Activated CD4-positive, alpha-beta T cell treated with anti-CD3 and anti-CD28 coated beads, Interleukin-2, amount 10 ng/mL, durations not matched to agents 24 days and 14 days (primary cell): ENCODE measurements around the gene NBAS. TPM values are rescaled to one million over a fixed set of nuclear protein-coding genes. Genes with fewer than 3 reads are reported as not detected.
"Not testable (repeated sequence)": the region's sequence is repeated elsewhere in the genome, so short reads cannot be mapped to it uniquely, and the experiment has no call there.

ENCODE experiments used
- DNase-seq: peaks from one replicate; pipeline ENCODE4 v3.0.0; 2022
- H3K27ac Mint-ChIP-seq: one replicate; pipeline ENCODE4 v1.8.0; 2022; ENCODE audit warnings: mild to moderate bottlenecking, mixed read lengths
- H3K27me3 Mint-ChIP-seq: one replicate; pipeline ENCODE4 v1.8.0; 2022; ENCODE audit warnings: mixed read lengths
- H3K36me3 Mint-ChIP-seq: one replicate; pipeline ENCODE4 v1.8.0; 2022; ENCODE audit warnings: low read depth, mild to moderate bottlenecking, mixed read lengths
- H3K4me1 Mint-ChIP-seq: one replicate; pipeline ENCODE4 v1.8.0; 2021; ENCODE audit warnings: mixed read lengths
- H3K4me3 Mint-ChIP-seq: one replicate; pipeline ENCODE4 v1.8.0; 2022; ENCODE audit warnings: mild to moderate bottlenecking, moderate library complexity, mixed read lengths
- H3K9me3 Mint-ChIP-seq: one replicate; pipeline ENCODE4 v1.8.0; 2021; ENCODE audit warnings: mixed read lengths
- intact Hi-C: fragments of 100-400 bp; cut with micrococcal nuclease; formaldehyde crosslinking; loops from one replicate; pipeline ENCODE4 v1.15.1; 2023
- total RNA-seq: library from RNA; stranded (reverse); gene quantifications from 2 replicates; pipeline ENCODE4 v1.2.3, GENCODE V29; 2022

Gene NBAS
- total RNA-seq, 1 donor from 2014 or later: 38.5 TPM

GRCh38 chr2:15543541-15543940 lies 17.6 kb downstream of the NBAS start:
- no peaks in the 10 kb centered on the region for H3K9me3 Mint-ChIP-seq
- H3K36me3 Mint-ChIP-seq: peaks cover 11% of the 10 kb centered on the region
- no peak overlapping the region for H3K27ac Mint-ChIP-seq
- H3K27me3 Mint-ChIP-seq: no peaks in the 10 kb centered on the region
- peaks cover 4% of the 10 kb centered on the region for H3K4me1 Mint-ChIP-seq
- intact Hi-C loops: no loop called here
- peak; percentile 14 for DNase-seq
- no peak overlapping the region for H3K4me3 Mint-ChIP-seq

DNA sequence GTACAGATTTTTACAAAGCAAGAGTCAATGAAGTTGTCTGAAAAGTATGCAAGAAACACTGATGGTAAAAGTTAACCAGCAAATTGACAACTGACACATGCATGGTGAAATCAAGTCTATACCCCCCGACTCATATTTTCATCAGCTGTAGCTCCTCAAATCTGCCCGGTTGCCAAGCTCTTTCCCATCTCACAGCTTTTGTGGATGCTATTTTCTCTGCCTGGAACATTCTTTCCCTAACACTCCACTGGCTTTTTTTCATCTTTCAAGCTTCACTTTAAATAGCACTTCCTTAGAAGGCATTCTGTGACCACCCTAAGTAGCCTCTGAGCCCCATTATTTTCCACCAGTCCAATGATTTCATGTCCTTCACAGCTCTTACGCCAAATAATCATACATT lies 18.1 kb downstream of the NBAS start:
- Mint-ChIP-seq H3K4me3 (no peak overlapping the region), H3K9me3 (no peaks in the 10 kb centered on the region), H3K27me3 (no peaks in the 10 kb centered on the region), H3K36me3 (peaks cover 11% of the 10 kb centered on the region), H3K4me1 (peaks cover 4% of the 10 kb centered on the region), H3K27ac (no peak overlapping the region)
- intact Hi-C loops: no loop called here
- DNase-seq: no peak

GRCh38 chr2:15542269-15542668 lies 18.9 kb downstream of the NBAS start:
- H3K27me3 Mint-ChIP-seq, H3K27ac Mint-ChIP-seq, H3K36me3 Mint-ChIP-seq, DNase-seq, intact Hi-C loops, H3K9me3 Mint-ChIP-seq, H3K4me3 Mint-ChIP-seq, H3K4me1 Mint-ChIP-seq: not testable (repeated sequence)

GRCh38 chr2:15540523-15540922 lies 20.6 kb downstream of the NBAS start:
- intact Hi-C loops, H3K27ac Mint-ChIP-seq, H3K9me3 Mint-ChIP-seq, H3K36me3 Mint-ChIP-seq, H3K27me3 Mint-ChIP-seq, H3K4me1 Mint-ChIP-seq, H3K4me3 Mint-ChIP-seq: not testable (repeated sequence)
- peak; percentile 15 for DNase-seq

DNA sequence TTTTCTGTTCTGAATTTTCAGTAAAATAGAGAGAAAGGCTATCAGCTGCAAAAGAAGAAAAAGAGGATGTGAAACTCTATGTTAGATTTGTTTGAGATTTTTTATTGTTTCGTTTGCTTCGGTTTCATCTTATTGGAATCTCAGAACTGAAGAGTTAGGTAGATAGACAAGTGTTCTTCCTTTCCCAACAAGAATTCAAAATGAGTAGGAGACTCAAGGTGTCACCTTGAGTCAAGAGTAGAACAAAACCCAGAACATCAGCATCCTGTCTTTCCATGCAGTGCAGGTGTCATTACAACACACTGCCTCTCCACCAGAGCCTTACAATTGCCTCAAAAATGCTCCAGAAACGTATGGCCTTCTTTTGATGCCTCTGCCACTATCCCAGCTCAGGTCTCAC lies 21.1 kb downstream of the NBAS start:
- Mint-ChIP-seq H3K27ac (no peak overlapping the region), H3K27me3 (no peaks in the 10 kb centered on the region), H3K4me3 (no peak overlapping the region), H3K9me3 (no peaks in the 10 kb centered on the region), H3K4me1 (peaks cover 4% of the 10 kb centered on the region), H3K36me3 (peaks cover 10% of the 10 kb centered on the region)
- DNase-seq: peak; percentile 29
- intact Hi-C loops: no loop called here

- intact Hi-C loops: no loop called here
- H3K4me3 Mint-ChIP-seq: no peak overlapping the region
- H3K4me1 Mint-ChIP-seq: peaks cover 4% of the 10 kb centered on the region
Measured at GRCh38 chr2:15538792-15539191, 22.3 kb downstream of the NBAS start.

GRCh38 chr2:15533860-15534480 lies 27.2 kb downstream of the NBAS start:
- no peaks in the 10 kb centered on the region for H3K27me3 Mint-ChIP-seq
- no peak overlapping the region for H3K27ac Mint-ChIP-seq
- intact Hi-C loops: no loop called here
- no peak overlapping the region for H3K4me3 Mint-ChIP-seq
- peaks cover 27% of the 10 kb centered on the region for H3K36me3 Mint-ChIP-seq
- no peaks in the 10 kb centered on the region for H3K9me3 Mint-ChIP-seq
- DNase-seq: no peak
- no peaks in the 10 kb centered on the region for H3K4me1 Mint-ChIP-seq

More at GRCh38 chr2:15538792-15539191, 22.3 kb downstream of the NBAS start:
- H3K27ac Mint-ChIP-seq: no peak overlapping the region
- peaks cover 7% of the 10 kb centered on the region for H3K36me3 Mint-ChIP-seq
- DNase-seq: no peak
- no peaks in the 10 kb centered on the region for H3K9me3 Mint-ChIP-seq
- H3K27me3 Mint-ChIP-seq: no peaks in the 10 kb centered on the region

DNA sequence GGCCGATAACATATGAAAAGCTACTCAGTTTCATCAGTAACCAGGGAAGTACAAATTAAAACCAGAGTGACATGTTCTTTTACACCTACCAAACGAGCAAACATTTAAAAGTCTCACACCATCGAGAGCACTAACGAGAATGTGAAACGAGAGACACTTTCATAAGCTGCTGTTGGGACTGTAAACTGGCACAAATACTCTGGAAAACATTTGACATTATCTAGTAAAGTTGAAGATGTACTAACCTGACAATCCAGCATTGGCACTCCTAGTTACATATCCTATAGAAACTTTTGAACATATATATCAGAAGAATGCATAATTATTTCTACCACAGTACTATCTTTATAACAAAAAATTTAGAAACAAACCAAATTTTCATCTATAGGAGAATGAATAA lies 28.1 kb downstream of the NBAS start:
- Mint-ChIP-seq H3K36me3 (peaks cover 32% of the 10 kb centered on the region), H3K27me3 (no peaks in the 10 kb centered on the region), H3K4me1 (no peaks in the 10 kb centered on the region), H3K9me3 (no peaks in the 10 kb centered on the region), H3K4me3 (no peak overlapping the region), H3K27ac (no peak overlapping the region)
- intact Hi-C loops: no loop called here
- no peak for DNase-seq

GRCh38 chr2:15531095-15531854 lies 29.9 kb downstream of the NBAS start:
- no peak for DNase-seq
- Mint-ChIP-seq H3K4me3 (no peak overlapping the region), H3K27me3 (no peaks in the 10 kb centered on the region), H3K36me3 (peaks cover 41% of the 10 kb centered on the region), H3K9me3 (no peaks in the 10 kb centered on the region), H3K4me1 (no peaks in the 10 kb centered on the region), H3K27ac (no peak overlapping the region)
- intact Hi-C loops: no loop called here

- no peaks in the 10 kb centered on the region for H3K9me3 Mint-ChIP-seq
Measured at GRCh38 chr2:15527074-15527739, 33.9 kb downstream of the NBAS start.

DNA sequence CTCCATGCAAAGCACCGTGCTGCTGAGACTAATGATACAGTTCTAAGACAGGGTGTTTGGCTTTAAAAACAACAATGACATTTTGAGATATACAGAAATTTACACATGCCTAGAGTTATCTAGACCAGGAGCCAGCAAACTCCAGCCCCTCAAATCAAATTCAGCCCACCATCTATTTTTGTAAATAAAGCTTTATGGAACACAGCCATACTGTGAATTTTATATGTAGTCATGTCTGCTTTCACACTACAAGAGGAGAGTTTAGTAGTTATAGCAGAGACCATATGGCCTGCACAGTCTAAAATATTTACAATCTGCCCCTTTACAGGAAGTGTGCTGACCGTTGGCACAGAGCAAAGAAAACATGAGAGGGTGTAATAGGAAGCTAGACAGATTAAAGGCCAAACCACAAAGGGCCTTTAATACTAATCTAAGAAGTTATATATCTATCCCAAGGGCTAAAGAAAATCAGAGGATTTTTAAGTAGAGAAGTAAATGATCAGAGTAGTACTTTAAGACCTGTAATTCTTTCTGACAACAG lies 39.4 kb downstream of the NBAS start:
- Mint-ChIP-seq H3K4me3 (no peak overlapping the region), H3K4me1 (no peaks in the 10 kb centered on the region), H3K27me3 (no peaks in the 10 kb centered on the region), H3K36me3 (peaks cover 28% of the 10 kb centered on the region), H3K9me3 (no peaks in the 10 kb centered on the region), H3K27ac (no peak overlapping the region)
- intact Hi-C loops: no loop called here
- DNase-seq: no peak

More at GRCh38 chr2:15527074-15527739, 33.9 kb downstream of the NBAS start:
- Mint-ChIP-seq H3K27me3 (no peaks in the 10 kb centered on the region), H3K4me3 (no peak overlapping the region), H3K4me1 (no peaks in the 10 kb centered on the region), H3K27ac (no peak overlapping the region), H3K36me3 (peaks cover 45% of the 10 kb centered on the region)
- DNase-seq: no peak
- intact Hi-C loops: no loop called here

GRCh38 chr2:15520346-15520745 lies 40.8 kb downstream of the NBAS start:
- Mint-ChIP-seq H3K4me1 (no peaks in the 10 kb centered on the region), H3K27ac (no peak overlapping the region), H3K27me3 (no peaks in the 10 kb centered on the region), H3K9me3 (no peaks in the 10 kb centered on the region), H3K4me3 (no peak overlapping the region), H3K36me3 (peaks cover 22% of the 10 kb centered on the region)
- intact Hi-C loops: no loop called here
- no peak for DNase-seq

- H3K9me3 Mint-ChIP-seq, intact Hi-C loops, H3K4me1 Mint-ChIP-seq, DNase-seq, H3K27me3 Mint-ChIP-seq, H3K27ac Mint-ChIP-seq, H3K4me3 Mint-ChIP-seq: not testable (repeated sequence)
- H3K36me3 Mint-ChIP-seq: peaks cover 16% of the 10 kb centered on the region
Measured at GRCh38 chr2:15518759-15519158, 42.4 kb downstream of the NBAS start.

DNA sequence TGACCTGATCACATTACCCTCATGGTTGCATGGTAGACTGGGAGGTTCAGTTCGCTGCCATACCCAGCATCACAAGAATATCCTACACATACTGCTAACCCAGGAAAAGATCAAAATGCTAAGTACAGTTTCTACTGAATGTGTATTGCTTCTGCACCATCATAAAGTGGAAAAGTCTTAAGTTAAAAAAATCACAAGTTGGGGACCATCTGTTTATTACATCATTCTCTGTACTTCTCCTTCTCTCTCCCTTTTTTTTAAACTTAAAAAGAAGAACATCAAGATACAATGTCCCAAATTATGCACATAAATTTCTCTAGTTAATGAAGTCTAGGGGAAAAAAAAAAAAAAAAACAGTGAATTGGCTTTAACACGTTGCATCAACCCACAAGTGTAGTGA lies 43.3 kb downstream of the NBAS start:
- H3K4me1 Mint-ChIP-seq: no peaks in the 10 kb centered on the region
- no peaks in the 10 kb centered on the region for H3K9me3 Mint-ChIP-seq
- no peak for DNase-seq
- H3K27me3 Mint-ChIP-seq: no peaks in the 10 kb centered on the region
- no peak overlapping the region for H3K27ac Mint-ChIP-seq
- intact Hi-C loops: no loop called here
- no peak overlapping the region for H3K4me3 Mint-ChIP-seq
- H3K36me3 Mint-ChIP-seq: peaks cover 14% of the 10 kb centered on the region
